Stimulated activated CD8-positive, alpha-beta memory T cell treated with anti-CD3 and anti-CD28 coated beads, Interleukin-4, amount 100 ng/mL, for 24 hours (primary cell): ENCODE data around the gene NPLOC4.

Experiments
- DNase-seq: peaks from one replicate; pipeline ENCODE4 v3.0.0-alpha.2; 2020; ENCODE audit warnings: low read depth

Gene NPLOC4

DNA sequence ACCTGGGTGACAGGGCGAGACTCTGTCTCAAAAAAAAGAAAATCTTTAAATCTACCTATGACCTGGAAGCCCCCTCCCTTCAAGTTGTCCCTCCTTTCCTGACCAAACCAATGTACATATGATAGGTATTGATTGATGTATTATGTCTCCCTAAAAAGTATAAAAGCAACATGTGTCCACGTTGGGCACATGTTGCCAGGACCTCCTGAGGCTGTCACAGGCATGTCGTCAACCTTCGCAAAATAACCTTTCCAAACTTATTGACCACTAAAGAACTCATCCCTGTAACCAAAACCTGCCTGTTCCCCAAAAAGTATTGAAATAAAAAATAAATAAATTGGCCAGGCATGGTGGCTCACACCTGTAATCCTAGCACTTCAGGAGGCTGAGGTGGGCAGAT lies 25.1 kb upstream of the NPLOC4 start:
- no peak for DNase-seq

DNA sequence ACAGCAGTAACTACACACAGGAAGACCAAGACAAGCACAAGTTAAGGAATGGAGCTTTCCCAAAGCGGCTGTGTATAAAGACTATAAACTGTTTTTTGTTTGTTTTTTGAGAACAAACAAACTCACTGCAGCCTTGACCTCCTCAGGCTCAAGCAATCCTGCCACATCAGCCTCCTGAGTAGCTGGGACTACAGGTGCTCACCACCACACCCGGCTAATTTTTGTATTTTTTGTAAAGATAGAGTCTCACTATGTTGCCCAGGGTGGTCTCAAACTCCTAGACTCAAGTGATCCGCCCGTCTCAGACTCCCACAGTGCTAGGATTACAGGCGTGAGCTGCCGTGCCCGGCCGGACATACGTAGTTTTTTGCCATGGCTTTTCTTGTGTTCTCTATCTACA lies 23.5 kb upstream of the NPLOC4 start:
- no peak for DNase-seq

DNA sequence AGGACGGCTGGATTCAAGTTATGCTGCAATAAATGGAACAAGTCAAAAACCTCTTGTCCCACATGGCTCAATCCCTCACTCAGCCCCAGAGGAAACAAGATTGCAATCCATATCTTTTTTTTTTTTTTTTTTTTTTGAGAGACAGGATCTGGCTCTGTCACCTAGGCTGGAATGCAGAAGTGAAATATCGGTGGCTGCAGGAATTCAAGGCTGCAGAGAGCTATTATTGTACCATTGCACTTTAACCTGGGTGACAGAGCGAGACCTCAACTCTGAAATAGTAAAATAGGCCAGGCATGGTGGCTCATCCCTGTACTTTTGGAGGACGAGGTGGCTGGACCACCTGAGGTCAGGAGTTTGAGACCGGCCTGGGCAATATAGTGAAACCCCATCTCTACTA lies 22.1 kb upstream of the NPLOC4 start:
- no peak for DNase-seq

DNA sequence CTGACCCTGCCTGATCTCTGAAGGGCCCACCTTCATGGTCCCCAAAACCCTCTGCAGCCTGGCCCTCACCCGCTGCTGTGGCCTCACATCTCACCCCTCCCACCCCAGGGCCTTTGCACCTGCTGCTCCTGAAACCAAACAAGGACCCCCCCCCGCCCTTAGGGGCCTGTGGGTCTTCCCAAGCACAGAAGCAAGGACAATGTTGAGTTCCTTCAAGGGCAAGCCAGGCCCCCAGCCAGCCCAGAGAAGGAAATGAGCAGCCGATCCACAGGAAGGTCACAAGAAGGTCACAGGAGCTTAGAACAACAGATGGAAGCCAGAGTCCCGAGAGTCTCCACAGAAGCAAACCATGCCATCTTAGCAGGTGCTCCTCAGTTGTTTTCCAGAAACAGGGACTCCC lies 19.9 kb upstream of the NPLOC4 start:
- no peak for DNase-seq

DNA sequence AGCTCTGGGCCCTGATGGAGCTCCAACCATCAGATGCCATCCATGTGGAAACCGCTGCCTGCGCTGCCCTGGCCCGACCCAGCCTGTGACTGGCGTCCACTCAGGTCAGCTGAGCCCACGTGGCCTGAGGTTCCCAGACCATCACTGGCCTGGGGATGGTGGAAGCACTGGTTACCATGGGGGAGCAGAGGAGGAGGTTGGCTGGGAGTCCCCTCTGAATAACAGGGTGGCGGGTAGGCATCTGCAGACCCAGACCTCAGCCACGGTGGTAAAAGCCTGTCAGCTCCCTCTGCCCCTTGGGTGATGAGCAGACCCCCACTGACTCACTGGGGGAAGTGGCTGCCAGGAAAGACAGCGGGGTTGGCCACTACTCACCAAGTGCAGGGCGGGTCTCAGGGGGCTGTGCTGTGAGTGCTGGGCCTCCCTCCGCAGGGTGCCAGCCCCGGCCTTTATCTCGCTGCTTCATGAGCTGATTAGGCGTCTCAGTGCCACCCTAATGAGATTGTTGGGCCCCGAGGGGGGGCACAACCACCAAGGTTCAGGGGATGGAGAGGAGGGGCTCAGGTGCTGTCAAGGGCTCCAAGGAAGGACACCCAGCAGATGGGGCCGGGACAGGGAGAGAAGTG lies 19.3 kb upstream of the NPLOC4 start, which contains the start of gene PDE6G:
TSS of gene PDE6G (minus strand) at position 425 of the 626 bp plus-strand sequence. CDS start 3,237 bp downstream, outside the sequence.
- DNase-seq = no peak

DNA sequence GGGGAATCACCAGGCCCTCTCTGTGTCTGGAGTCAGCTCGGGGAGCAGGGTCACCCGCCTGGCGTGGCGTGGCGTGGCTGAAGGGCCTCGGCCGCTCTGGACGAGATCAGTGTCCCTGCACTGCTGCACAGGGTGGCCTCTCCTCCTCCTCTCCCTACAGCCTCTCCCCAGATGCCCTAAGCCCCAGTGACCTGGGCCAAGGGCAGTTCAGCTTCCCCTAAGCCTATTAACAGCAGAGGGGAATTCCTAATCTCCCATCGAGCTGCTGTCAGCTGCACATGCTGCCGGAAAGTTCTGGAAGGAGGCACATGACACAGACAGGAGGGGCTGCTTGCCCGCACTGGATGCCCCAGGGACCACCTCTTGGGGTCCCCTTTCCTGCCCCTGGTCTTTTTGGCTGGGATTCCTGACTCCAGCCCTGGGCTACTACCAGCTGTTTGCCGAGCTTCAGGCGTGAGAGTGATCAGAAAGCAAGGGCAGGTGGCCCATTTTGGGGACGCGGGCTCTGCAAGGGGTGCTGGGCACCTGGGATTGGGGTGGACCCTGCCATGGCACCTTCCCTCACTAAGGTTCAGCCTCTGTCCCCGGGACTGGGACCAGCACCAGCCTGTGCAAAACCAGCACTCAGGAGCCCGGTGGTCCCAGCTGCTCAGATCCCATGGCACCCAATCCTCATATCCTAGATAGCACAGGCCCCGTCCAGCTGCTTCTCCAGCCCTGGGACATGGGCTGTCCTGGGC lies 18.6 kb upstream of the NPLOC4 start:
- no peak for DNase-seq

DNA sequence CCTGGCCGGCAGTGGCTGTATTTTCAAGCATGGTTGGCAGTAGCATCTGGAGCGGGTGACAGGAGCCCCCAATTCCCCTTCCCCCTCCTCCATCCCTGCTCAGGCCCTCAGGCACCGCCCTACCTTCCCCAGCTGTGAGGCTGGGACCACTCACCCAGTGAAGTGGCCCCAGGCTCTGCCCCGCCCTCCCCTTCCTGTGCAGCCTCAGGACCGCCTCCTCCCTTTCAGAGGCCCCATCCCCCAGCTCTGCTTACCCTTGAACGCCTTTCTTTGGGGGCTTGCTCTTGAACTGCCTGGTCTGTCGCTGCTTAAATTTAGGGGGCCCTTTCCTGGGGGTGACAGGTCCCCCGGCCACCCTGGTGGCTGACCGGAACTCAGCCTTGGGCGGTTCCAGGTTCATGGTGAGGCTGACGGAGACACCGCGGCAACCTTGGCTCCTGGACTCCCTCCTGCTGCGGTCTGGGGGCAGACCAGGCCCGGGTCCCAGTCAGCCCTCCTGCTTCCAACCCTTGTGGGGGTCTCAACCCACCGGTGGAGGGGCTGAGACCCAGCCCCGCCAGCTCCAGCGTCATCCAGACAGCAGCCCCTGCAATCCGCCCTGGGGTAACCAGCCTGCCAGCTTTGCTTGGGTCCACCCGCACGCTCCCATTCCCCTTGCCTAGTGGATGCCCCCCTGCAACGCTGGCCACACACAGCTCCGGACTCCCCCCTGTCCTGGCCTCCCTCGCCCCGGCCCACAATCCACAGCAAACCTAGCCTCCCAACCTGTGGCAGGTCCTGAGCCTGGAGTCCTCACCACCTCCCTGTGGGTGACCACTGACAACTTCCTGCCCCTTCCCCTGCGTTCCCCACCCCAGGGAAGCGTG lies 16.2 kb upstream of the NPLOC4 start:
- DNase-seq = peak; percentile 19

DNA sequence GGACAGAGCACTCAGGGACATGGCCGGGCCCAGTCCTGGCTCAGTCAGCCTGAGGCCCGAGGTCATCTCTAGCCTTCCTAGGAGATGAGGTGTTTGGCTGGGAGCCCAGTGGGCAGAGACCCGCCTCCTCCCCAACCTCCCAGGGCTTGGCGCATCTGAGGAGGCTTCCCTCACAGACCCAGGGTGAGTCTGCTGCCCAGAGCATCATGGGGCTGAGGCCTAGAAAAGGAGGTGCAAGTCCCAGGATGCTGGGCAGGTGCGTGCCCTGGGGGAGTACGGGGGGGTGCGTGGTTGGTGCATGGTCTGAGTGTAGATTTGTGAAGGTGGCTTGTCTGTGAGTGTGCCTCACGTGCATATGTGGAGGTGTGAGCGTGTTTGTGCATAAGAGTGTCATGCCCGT lies 14.8 kb upstream of the NPLOC4 start:
- DNase-seq = no peak

DNA sequence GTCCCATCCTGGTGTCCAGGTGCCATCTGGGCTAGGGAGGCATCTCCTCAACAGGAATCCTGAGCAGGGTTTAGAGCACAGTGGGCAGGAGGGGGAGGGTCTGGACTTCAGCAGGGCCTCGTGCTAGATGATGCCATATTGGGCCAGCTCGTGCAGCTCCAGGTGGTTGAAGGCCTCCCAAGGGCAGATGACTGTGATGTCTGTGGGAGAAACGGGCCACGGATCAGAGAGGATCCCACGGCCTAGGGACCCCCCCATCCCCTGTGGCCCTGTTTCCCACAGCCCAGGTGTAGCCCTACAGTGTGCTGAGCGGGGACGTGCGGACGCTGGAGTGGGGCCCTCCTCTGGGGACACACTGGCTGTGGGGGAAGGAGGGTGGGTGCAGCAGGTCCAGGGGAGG lies 14.0 kb upstream of the NPLOC4 start:
- no peak for DNase-seq

DNA sequence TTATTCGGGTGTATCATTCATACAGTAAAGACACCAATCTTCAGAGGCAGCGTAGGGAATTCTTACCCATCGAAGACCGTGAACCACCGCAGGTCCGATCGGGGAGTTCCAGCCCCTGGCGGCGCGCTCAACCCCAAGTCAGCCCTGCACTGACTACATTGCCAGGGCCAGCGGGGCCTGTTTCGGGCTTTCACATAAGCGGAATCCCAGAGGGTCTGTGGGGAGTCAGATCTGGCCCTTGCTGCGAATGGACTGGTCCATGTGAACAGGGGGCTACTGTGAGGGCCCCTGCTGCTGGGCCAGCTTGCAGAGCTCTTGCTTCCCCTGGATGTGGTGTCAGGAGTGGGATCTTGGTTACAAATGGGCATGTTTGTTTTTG lies 11.8 kb upstream of the NPLOC4 start:
- no peak for DNase-seq

DNA sequence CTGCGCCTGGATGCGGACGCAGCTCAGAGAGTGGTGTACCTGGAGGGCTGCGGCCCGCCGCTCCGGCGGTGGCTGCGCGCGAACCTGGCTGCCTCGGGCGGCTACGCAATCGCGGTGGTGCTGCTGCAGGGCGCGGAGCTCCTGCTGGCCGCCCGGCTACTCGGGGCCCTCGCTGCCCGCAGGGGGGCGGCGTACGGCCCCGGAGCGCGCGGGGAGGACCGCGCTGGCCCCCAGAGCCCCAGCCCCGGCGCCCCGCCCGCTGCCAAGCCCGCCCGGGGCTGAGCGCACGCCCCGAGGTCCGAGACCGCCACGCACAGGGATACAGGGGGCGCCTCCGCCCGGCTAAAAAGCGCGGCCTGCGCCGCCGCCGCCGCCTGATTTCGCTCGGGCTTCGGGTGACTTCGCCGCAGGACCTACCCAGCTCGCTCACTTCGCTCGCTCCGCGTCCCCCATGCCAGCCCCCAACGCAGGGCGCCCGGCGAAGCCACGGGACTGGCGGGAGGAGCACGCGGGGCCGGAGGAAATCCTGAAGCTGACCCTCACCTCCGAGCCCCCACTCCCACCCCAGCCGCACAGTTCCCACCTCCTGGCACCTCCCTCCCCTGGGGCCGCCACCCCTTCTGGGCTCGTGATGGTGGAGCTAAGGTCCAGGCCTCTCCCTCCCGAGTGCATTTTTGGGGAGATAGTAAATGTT lies 11.2 kb upstream of the NPLOC4 start:
- DNase-seq = no peak

DNA sequence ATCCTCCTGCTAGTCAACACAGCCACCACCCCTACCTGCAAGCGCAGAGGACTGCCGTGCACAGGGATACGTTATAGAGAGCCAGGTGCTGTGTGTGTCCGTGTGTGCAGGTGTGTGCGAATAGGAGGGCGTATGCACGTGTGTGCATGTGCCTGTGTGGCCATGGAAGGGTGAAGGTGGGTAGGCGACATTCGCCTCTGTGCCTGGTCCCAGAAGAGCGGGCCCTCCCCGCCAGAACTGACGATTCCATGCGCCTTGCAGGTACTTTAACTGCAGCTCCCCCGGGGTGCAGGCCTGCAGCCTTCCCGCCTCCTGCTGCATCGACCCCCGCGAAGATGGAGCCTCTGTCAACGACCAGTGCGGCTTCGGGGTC lies 10.7 kb upstream of the NPLOC4 start:
- no peak for DNase-seq

DNA sequence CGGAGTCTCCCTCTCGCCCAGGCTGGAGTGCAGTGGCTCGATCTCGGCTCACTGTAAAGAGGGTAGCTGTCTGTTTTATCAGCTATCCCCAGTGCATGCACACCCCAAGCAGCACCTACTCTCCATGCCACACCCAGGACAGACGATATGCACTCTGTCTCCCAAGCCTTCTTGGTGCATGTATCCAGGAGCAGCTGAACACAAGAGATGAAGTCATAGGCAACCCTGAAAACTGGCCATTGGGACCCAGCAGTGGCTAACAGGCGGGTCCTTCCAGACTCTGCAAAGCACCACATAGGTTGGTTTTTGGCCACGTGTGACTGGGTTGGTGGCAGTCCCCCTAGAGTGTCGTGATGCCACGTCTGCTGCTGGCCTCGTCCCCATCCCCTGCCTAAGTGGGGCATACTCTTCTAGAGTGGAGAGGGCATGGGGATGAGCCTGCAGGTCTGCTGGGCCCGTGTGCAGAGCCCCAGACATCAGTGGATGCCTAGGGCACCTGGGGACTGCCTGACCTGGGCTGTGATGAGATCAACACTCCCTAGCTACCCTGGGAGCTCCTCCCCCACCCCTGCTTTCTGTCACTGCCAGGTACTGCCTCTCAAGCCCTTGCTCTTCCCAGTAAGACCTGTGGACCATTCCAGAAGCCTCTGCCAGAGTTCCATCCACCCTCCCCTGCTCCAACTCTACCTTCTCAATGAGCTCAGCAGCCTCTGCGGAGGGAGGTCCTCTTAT lies 10.1 kb upstream of the NPLOC4 start:
- DNase-seq = no peak

DNA sequence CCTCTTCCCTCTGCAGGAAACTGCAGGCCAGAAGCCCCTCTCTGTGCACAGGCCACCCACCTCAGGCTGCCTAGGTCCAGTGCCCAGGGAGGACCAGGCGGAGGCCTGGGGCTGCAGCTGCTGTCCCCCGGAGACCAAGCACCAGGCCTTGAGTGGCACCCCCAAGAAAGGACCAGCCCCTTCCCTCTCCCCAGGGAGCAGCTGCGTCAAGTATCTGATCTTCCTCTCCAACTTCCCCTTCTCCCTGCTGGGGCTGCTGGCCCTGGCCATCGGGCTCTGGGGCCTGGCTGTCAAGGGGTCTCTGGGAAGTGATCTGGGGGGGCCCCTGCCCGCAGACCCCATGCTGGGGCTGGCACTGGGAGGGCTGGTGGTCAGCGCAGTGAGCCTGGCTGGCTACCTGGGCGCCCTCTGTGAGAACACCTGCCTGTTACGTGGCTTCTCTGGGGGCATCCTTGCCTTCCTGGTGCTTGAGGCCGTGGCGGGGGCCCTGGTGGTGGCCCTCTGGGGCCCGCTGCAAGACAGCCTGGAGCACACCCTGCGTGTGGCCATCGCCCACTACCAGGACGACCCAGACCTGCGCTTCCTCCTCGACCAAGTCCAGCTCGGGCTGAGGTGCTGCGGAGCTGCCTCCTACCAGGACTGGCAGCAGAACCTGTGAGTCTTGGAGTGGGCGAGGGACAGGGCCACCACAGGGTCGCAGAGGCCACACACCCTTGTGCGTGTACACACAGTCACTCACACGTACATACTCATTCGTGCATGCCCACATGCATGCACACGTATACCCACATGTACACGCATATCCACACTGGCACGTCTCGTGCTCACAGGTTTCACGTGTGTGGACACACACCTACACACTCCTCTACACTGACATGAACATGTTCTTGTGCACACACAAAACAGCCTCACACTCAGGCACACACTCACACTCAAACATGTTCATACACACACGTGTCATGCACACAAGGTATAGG lies 8.4 kb upstream of the NPLOC4 start:
- no peak for DNase-seq

DNA sequence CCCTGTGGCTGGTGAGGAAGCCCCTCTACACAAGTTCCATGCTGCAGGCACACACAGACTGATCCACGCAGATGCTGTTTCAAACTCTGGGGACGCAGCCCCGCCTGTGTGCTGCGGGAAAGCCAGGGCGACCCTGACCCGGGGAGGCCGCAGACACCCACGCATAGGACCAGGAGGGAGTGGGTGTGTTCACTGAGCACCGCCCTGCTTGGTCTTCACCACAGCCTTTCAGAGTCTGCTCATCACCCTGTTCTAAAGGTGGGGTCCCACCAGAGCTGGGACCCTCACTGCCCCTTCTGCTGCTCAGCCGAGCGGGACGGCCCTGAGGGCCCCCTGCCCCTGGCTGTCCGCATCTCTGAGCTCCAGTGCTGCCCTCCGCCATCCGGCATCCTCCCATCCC lies 7.6 kb upstream of the NPLOC4 start:
- DNase-seq = no peak

DNA sequence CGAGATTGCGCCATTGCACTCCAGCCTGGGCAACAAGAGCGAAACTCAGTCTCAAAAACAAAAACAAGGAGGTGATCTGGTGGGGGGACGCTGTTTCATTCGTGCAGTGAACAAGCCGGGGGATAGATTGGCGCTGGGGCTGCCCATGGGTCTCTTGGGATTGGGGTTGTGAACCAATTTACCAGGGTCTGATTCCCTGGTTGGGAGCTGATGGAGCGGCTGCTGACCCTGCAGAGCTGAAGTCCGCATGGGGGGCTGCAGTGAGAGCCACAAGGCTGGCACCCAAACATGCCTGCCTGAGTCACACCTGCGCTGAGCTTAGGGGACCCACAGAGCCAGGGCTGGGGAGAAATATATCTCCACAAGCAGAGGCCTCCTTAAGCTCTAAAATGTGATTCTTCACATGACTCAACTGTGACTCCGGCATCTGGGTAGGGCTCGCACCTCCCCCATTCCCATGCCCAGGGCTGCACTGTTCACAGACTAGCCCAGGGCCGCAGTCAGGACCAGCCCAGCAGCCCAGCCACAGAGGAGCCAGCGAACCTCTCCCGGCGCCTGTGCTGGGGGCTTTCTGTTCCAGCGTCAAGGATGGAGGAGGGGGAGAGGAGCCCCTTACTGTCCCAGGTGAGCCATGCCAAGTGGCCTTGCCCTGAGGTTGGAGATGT lies 5.0 kb upstream of the NPLOC4 start:
- DNase-seq = no peak

DNA sequence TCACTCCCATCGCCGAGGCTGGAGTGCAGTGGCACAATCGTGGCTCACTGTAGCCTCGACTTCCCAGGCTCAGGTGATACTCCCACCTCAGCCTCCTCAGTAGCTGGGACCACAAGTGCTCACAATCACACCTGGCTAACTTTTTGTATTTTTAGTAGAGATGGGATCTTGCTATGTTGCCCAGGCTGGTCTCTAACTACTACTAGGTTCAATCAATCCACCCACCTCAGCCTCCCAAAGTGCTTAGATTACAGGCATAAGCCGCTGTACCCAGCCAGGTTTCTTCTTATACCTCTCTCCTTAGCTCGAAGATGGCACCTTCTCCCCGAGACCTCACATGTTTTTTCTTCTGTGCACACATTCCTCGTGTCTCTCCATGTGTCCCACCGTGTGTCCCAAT lies 3.1 kb upstream of the NPLOC4 start:
- no peak for DNase-seq

DNA sequence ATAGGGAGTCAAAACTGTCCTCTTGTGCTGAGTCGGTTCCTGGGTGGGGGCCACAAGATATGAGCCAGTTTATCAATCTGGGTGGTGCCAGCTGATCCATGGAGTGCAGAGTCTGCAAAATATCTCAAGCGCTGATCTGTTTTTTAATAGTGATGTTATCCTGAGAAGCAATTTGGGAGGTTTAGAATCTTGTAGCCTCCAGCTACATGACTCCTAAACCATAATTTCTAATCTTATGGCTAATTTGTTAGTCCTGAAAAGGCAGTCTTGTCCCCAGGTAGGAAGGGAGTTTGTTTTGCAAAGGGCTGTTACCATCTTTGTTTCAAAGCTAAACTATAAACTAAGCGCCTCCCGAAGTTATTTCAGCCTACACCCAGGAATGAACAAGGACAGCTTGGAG lies 1.8 kb upstream of the NPLOC4 start:
- no peak for DNase-seq

DNA sequence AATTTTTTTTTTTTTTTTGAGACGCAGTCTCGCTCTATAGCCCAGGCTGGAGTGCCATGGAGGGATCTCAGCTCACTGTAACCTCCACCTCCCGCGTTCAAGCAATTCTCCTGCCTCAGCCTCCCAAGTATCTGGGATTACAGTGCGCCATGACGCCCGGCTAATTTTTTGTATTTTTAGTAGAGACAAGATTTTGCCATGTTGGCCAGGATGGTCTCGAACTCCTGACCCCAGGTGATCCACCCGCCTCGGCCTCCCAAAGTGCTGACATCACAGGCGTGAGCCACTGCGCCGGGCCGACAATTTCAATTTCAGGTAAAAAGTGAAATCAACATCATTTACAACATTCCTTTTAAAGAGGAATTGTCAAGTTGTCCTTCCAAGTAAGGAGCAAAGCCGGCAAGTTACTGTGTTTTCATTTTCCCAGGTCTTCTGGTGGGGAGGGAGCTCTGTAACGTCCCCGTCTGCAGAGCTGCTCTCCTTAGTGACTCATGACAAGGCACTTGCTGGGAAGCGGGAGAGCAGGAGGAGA lies 873 bp downstream of the NPLOC4 start:
- no peak for DNase-seq

DNA sequence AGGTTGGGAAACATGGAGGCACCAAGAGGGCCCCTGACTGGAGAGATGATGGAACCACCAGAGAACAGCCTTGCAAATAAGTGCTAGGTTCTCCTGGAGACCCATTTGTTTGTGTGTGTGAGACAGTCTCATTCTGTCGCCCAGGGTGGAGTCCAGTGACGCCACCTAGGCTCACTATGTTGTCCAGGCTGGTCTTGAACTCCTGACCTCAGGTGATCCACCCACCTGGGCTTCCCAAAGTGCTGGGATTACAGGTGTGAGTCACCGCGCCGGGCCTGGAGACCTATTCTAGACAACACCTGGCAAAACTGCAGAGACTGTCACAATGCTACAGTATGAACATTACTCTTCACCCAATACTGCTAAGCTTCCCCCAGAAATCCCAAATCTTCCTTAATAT lies 1.5 kb downstream of the NPLOC4 start:
- no peak for DNase-seq
